ENCODE measurements around the gene EPS15.

DNA sequence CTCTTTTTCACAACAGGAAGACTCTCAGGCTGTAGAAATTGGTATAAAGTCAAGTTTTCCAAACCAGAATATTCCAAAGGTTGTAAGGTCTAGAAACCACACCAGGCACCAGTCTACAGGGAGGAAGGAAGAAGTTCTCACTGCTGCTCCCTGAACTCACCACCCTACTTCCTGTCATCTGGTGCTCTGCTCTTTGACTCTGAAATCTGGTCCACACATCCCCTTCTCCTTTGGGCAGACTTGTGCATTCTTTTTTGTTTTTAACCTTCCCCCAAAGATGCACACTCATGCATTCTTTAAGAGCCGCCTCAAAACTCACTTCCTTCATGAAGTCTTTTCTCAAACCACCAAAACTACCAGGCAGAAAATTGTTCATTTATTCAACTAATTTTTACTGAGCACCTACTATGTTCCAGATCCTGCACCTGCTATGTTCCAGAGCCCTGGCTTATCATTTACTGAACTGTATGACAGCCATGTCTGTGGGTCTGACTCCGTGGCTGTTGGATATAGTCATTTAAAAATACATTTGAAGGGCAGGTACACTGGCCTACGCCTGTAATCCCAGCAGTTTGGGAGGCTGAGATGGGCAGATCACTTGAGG lies 30.1 kb upstream of the EPS15 start:
- TF ChIP-seq, protein P1, sequence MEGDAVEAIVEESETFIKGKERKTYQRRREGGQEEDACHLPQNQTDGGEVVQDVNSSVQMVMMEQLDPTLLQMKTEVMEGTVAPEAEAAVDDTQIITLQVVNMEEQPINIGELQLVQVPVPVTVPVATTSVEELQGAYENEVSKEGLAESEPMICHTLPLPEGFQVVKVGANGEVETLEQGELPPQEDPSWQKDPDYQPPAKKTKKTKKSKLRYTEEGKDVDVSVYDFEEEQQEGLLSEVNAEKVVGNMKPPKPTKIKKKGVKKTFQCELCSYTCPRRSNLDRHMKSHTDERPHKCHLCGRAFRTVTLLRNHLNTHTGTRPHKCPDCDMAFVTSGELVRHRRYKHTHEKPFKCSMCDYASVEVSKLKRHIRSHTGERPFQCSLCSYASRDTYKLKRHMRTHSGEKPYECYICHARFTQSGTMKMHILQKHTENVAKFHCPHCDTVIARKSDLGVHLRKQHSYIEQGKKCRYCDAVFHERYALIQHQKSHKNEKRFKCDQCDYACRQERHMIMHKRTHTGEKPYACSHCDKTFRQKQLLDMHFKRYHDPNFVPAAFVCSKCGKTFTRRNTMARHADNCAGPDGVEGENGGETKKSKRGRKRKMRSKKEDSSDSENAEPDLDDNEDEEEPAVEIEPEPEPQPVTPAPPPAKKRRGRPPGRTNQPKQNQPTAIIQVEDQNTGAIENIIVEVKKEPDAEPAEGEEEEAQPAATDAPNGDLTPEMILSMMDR (IDR thresholded peaks at IDR 0.05; ENCODE audit: poor library complexity), result no peak
- TF ChIP-seq EZH2 (IDR thresholded peaks at IDR 0.05; ENCODE audit: borderline replicate concordance), result no peak

Measured in hepatocyte (in vitro differentiated cells).